ENCODE results near the gene KLHL35. TPM values are rescaled to one million over a fixed set of nuclear protein-coding genes. Genes with fewer than 3 reads are reported as not detected.

Gene KLHL35
- total and polyA plus RNA-seq, 2 of the 4 experiments (the other 2 are of a cell fraction): 1.6 to 3.3 TPM

GRCh38 chr11:75433443-75433842 is 440 bp upstream of the KLHL35 start:
- H3K9me3 ChIP-seq (ENCODE audit: control insufficient read depth, insufficient read depth, low read length): peaks cover 6% of the 10 kb centered on the region
- in situ Hi-C loops (cut with MboI; ENCODE audit: low sequenced_read_pairs) (no loop called here), dilution Hi-C loops (cut with HindIII; ENCODE audit: low sequenced_read_pairs, unreplicated experiment) (no loop called here), intact Hi-C loops (cut with micrococcal nuclease) (no loop called here)
- no peaks in the 10 kb centered on the region for H3K79me1 ChIP-seq (ENCODE audit: low read depth in 1 of 2, low read length in 2 of 2)
- ChIA-PET POLR2A (ENCODE audit: unreplicated experiment) (no interaction called here), CTCF (interaction anchor here (1.0 kb wide), 1 partner anchor 10 kb away, joined by 3 read pairs; no protein-coding TSS in a partner anchor)
- no peak overlapping the region for H2BK15ac ChIP-seq (ENCODE audit: low read depth, low read length)
- H3K4me2 ChIP-seq (ENCODE audit: low read depth, low read length): no peak overlapping the region
- no peak overlapping the region for H4K91ac ChIP-seq (ENCODE audit: insufficient read depth, low read depth, low read length)
- 87% methylated on average over 3 of the region's 6 CpGs; no CpG with 5 or more reads in 1 of the 2 experiments for WGBS, 2 experiments (ENCODE audit: extremely low coverage in 2 of 2, insufficient read length in 1 of 2)
- H3K9ac ChIP-seq (ENCODE audit: low read depth, low read length): no peak overlapping the region
- H2BK20ac ChIP-seq (ENCODE audit: low read depth, low read length): no peak overlapping the region
- no peak overlapping the region for H3K56ac ChIP-seq (ENCODE audit: extremely low read depth, insufficient read depth, low read length)
- no peak overlapping the region for H3K18ac ChIP-seq (ENCODE audit: low read depth, low read length)
- peak overlapping the region; percentile 63 for H2AK9ac ChIP-seq (replicated peaks; ENCODE audit: low read depth, low read length, poor library complexity)
- ATAC-seq (ENCODE audit: low read depth): no peak
- no peak overlapping the region for H3K27ac ChIP-seq (ENCODE audit: insufficient read depth, low read length)
- H4K5ac ChIP-seq (ENCODE audit: low read depth, low read length): no peak overlapping the region
- no peak overlapping the region for H2BK5ac ChIP-seq (ENCODE audit: low read depth, low read length, poor library complexity, severe bottlenecking)
- H3K27me3 ChIP-seq (ENCODE audit: control insufficient read depth, insufficient read depth, low read length): peaks cover 36% of the 10 kb centered on the region
- H4K8ac ChIP-seq (ENCODE audit: low read depth in 2 of 2, low read length in 2 of 2): no peak overlapping the region
- TF ChIP-seq RAD21 (IDR thresholded peaks at IDR 0.05; ENCODE audit: low read length) (no peak), BHLHE40 (IDR thresholded peaks at IDR 0.05; ENCODE audit: low read depth, low read length) (no peak), RCOR1 (IDR thresholded peaks at IDR 0.05; ENCODE audit: insufficient replicate concordance, low read length) (no peak), MAZ (IDR thresholded peaks at IDR 0.05; ENCODE audit: borderline replicate concordance, low read depth, low read length) (no peak)
- no peak overlapping the region for H3K4me3 ChIP-seq (ENCODE audit: insufficient read depth, low read depth, low read length)
- H3K14ac ChIP-seq (replicated peaks; ENCODE audit: low read depth, low read length): no peak overlapping the region
- H3K36me3 ChIP-seq (ENCODE audit: control insufficient read depth, insufficient read depth, low read length): no peaks in the 10 kb centered on the region
- no peak overlapping the region for H3K4ac ChIP-seq (ENCODE audit: low read depth, low read length)
- H2BK120ac ChIP-seq (ENCODE audit: low read depth, low read length): no peak overlapping the region
- 0 out of 2 replicates have a peak, but pooled peaks cover 3% of the 10 kb centered on the region for H3K9me1 ChIP-seq (ENCODE audit: insufficient read depth, low read length)
- 0 out of 2 replicates have a peak, but pooled peaks cover 3% of the 10 kb centered on the region for H4K20me1 ChIP-seq (ENCODE audit: insufficient read depth, low read length)
- no peak overlapping the region for H2AFZ ChIP-seq (replicated peaks; ENCODE audit: low read length, poor library complexity)
- 0 out of 2 replicates have a peak, but pooled peaks cover 3% of the 10 kb centered on the region for H3K4me1 ChIP-seq (ENCODE audit: control insufficient read depth, insufficient read depth, low read length)
- no peak overlapping the region for H2AK5ac ChIP-seq (ENCODE audit: low read depth, low read length)
- BruUV-seq (replicated peaks): no TSS peak
- DNase-seq: no peak
- no peak overlapping the region for H3K23ac ChIP-seq (ENCODE audit: low read depth, low read length)

All from IMR-90 (cell line).